Measurements from ENCODE around the gene TRIM28. TPM values are rescaled to one million over a fixed set of nuclear protein-coding genes. Genes with fewer than 3 reads are reported as not detected.

TRIM28 gene
- polyA plus RNA-seq, 1 donor from 2014 or later, result 256 TPM

- Histone ChIP-seq H3F3A (ENCODE audit: insufficient read depth, low read length, poor library complexity, severe bottlenecking) (no peaks in the 10 kb centered on the region), H3K4me2 (ENCODE audit: low read length) (no peak overlapping the region), H3K4me3 (ENCODE audit: low read length) (no peak overlapping the region), H3K9ac (ENCODE audit: low read length) (no peak overlapping the region), H3K27me3 (ENCODE audit: insufficient read depth, low read depth, low read length) (no peaks in the 10 kb centered on the region), H4K20me1 (ENCODE audit: insufficient read depth) (no peaks in the 10 kb centered on the region), H3K9me2 (ENCODE audit: insufficient read depth, low read length) (no peaks in the 10 kb centered on the region), H3K9me3 (ENCODE audit: low read length) (no peaks in the 10 kb centered on the region), H3K79me2 (replicated peaks; ENCODE audit: insufficient read depth, low read length) (peaks cover 28% of the 10 kb centered on the region), H2AFZ (ENCODE audit: low read depth, low read length) (no peak overlapping the region), H3K36me3 (ENCODE audit: insufficient read depth, low read length) (no peaks in the 10 kb centered on the region), H3K27ac (ENCODE audit: low read length) (no peak overlapping the region)
- TF ChIP-seq CTCF (IDR thresholded peaks at IDR 0.05; ENCODE audit: poor library complexity, severe bottlenecking) (no peak), EZH2 (IDR thresholded peaks at IDR 0.05; ENCODE audit: borderline replicate concordance, insufficient read depth, low read length, poor library complexity, severe bottlenecking) (no peak), TAF1 (IDR thresholded peaks at IDR 0.05; ENCODE audit: low read depth) (no peak), EP300 (conservative IDR thresholded peaks at IDR 0.05; ENCODE audit: poor library complexity, severe bottlenecking) (no peak), RAD21 (conservative IDR thresholded peaks at IDR 0.05) (no peak)
These were observed 34.4 kb downstream of the TRIM28 start for GRCh38 chr19:58578012-58578925.

GRCh38 chr19:58579473-58580142 is 35.7 kb downstream of the TRIM28 start:
- Histone ChIP-seq H3K36me3 (ENCODE audit: insufficient read depth, low read length) (no peaks in the 10 kb centered on the region), H3F3A (ENCODE audit: insufficient read depth, low read length, poor library complexity, severe bottlenecking) (no peaks in the 10 kb centered on the region), H3K79me2 (replicated peaks; ENCODE audit: insufficient read depth, low read length) (peaks cover 28% of the 10 kb centered on the region)

More at GRCh38 chr19:58579473-58580142, 35.7 kb downstream of the TRIM28 start:
- Histone ChIP-seq H2AFZ (ENCODE audit: low read depth, low read length) (no peak overlapping the region), H3K27ac (ENCODE audit: low read length) (no peak overlapping the region), H3K9ac (ENCODE audit: low read length) (no peak overlapping the region), H4K20me1 (ENCODE audit: insufficient read depth) (no peaks in the 10 kb centered on the region), H3K9me2 (ENCODE audit: insufficient read depth, low read length) (no peaks in the 10 kb centered on the region), H3K4me2 (ENCODE audit: low read length) (no peak overlapping the region), H3K9me3 (ENCODE audit: low read length) (no peaks in the 10 kb centered on the region), H3K4me3 (ENCODE audit: low read length) (no peak overlapping the region), H3K27me3 (ENCODE audit: insufficient read depth, low read depth, low read length) (no peaks in the 10 kb centered on the region)
- TF ChIP-seq REST (IDR thresholded peaks at IDR 0.05; ENCODE audit: borderline replicate concordance), result no peak
- TF ChIP-seq TAF1 (IDR thresholded peaks at IDR 0.05; ENCODE audit: low read depth), result no peak
- no peak for TF ChIP-seq RAD21 (conservative IDR thresholded peaks at IDR 0.05)
- no peak for TF ChIP-seq EP300 (conservative IDR thresholded peaks at IDR 0.05; ENCODE audit: poor library complexity, severe bottlenecking)
- no peak for TF ChIP-seq EZH2 (IDR thresholded peaks at IDR 0.05; ENCODE audit: borderline replicate concordance, insufficient read depth, low read length, poor library complexity, severe bottlenecking)
- TF ChIP-seq SMC3 (conservative IDR thresholded peaks at IDR 0.05; ENCODE audit: poor library complexity), result no peak
- no peak for TF ChIP-seq POLR2AphosphoS5 (IDR thresholded peaks at IDR 0.05)
- TF ChIP-seq CTCF (IDR thresholded peaks at IDR 0.05; ENCODE audit: poor library complexity, severe bottlenecking), result no peak
- TF ChIP-seq MXI1 (conservative IDR thresholded peaks at IDR 0.05; ENCODE audit: poor library complexity, severe bottlenecking), result no peak
